Progenitor cell of endocrine pancreas (in vitro differentiated cells): ENCODE results near the gene IPPK. TPM values are rescaled to one million over a fixed set of nuclear protein-coding genes. Genes with fewer than 3 reads are reported as not detected.

Experiments
- DNase-seq: peaks from one replicate; pipeline ENCODE4 v3.0.0; 2021; ENCODE audit warnings: low spot score; ENCODE audit not compliant: unreplicated experiment
- H3K27ac Mint-ChIP-seq: 2 replicates; pipeline ENCODE4 v1.8.0; 2021; ENCODE audit warnings: mild to moderate bottlenecking, moderate library complexity, mixed read lengths
- H3K27me3 Mint-ChIP-seq: 2 replicates; pipeline ENCODE4 v1.8.0; 2021; ENCODE audit warnings: mixed read lengths
- H3K36me3 Mint-ChIP-seq: 2 replicates; pipeline ENCODE4 v1.8.0; 2022; ENCODE audit warnings: mixed read lengths; ENCODE audit not compliant: insufficient read depth
- H3K4me1 Mint-ChIP-seq: 2 replicates; pipeline ENCODE4 v1.8.0; 2021; ENCODE audit warnings: low read depth, mixed read lengths
- H3K4me3 Mint-ChIP-seq: 2 replicates; pipeline ENCODE4 v1.8.0; 2021; ENCODE audit warnings: low read depth, mild to moderate bottlenecking, moderate library complexity, mixed read lengths
- H3K9me3 Mint-ChIP-seq: 2 replicates; pipeline ENCODE4 v1.8.0; 2021; ENCODE audit warnings: low read depth, mixed read lengths
- CTCF ChIP-seq: fragments of 200-600 bp; sonication (generic); IDR thresholded peaks from one replicate; pipeline ENCODE4 v1.5.0; 2021; ENCODE audit warnings: antibody characterized with exemption, mild to moderate bottlenecking; ENCODE audit not compliant: unreplicated experiment
- total RNA-seq: library from RNA; stranded (reverse); gene quantifications from 2 replicates; pipeline ENCODE4 v1.2.1, GENCODE V29; 2021

The IPPK gene
- total RNA-seq, 1 donor from 2014 or later = 10.2 TPM

DNA sequence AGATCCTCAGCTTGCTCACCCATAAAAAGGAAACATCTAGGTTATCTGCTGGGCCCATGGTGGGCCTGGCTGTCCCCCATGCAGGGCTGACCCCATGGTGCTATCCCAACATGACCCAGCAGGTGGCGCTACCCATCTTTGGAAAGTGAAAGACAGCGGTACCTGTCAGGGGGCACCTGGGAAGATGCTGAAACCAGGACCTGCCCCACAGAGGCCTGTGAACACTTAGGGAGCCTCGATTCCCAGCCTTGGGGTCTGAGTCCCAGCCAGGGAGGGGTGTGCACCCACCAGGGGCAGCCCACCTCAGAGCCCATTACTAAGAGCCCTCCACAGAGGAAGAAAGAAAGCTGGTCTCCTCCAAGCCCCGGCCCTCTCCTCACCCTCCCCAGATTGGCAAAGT is 46.6 kb upstream of the IPPK start:
- H3K9me3 Mint-ChIP-seq = no peaks in the 10 kb centered on the region
- no peaks in the 10 kb centered on the region for H3K27me3 Mint-ChIP-seq
- H3K27ac Mint-ChIP-seq = no peak overlapping the region
- no peaks in the 10 kb centered on the region for H3K4me1 Mint-ChIP-seq
- no peak overlapping the region for H3K4me3 Mint-ChIP-seq
- peak; percentile 91 for TF ChIP-seq CTCF
- H3K36me3 Mint-ChIP-seq = peaks cover 13% of the 10 kb centered on the region
- DNase-seq = peak; percentile 88

- TF ChIP-seq CTCF = no peak
- Mint-ChIP-seq H3K4me3 (no peak overlapping the region), H3K27me3 (no peaks in the 10 kb centered on the region), H3K27ac (no peak overlapping the region), H3K36me3 (peaks cover 10% of the 10 kb centered on the region), H3K4me1 (no peaks in the 10 kb centered on the region), H3K9me3 (no peaks in the 10 kb centered on the region)
- no peak for DNase-seq
Measured at GRCh38 chr9:92715488-92716231, 45.7 kb upstream of the IPPK start.

DNA sequence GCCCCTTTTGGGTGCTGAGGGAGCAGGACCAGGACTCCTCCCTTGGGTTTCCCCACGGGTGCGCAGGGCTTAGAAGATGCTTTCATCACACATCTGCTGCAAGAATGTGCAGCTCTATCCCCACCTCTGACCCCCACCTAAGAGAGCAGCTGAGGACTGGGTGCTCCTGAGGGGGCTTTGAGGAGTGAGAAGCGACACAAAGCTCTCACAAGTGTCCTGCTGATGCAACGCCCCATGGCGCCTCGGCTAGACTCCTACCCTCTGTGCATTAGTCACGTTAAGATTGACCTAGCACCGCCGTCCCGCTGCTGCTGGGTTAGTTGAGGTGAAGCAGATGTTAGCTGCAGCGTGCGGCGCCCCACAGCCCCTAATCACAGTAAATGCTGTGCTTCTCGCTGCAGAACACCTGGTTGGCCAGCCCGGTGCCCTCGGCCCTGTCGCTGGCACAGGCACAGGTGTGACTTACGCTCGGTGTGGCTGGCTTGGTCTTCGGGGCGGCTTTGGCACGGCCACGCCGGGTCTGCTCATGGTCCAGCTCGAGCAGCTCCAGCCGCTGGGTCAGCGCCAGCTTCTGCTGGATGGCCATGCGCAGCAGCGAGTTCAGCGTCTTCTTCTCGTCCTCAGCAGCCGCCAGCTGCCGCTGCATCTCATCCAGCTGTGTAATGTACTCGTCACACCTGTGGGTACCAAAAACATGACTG is 45.0 kb upstream of the IPPK start:
- Mint-ChIP-seq H3K36me3 (peaks cover 8% of the 10 kb centered on the region), H3K4me3 (no peak overlapping the region), H3K4me1 (no peaks in the 10 kb centered on the region)

DNA sequence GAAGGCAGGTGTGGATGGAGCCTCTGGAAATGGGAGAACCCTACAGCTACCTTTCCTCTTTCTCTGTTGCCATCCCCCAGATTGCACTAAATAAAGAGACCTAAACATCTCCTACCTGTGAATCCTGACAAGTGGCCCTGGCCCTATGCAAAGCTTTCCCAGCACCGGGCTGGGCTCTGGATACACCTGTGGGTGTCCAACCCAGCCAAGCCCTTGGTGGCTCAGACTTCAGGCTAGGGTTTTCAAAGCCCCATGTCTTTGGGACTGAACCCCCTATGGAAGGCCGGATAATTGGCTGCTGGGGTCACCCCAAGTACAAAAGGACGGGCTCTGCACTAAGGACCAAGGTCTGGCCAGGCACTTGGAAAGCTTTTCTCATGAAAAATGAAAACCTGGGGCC is 44.1 kb upstream of the IPPK start:
- Mint-ChIP-seq H3K4me1 (no peaks in the 10 kb centered on the region), H3K9me3 (no peaks in the 10 kb centered on the region), H3K27me3 (no peaks in the 10 kb centered on the region), H3K4me3 (no peak overlapping the region), H3K27ac (no peak overlapping the region), H3K36me3 (peaks cover 10% of the 10 kb centered on the region)
- no peak for TF ChIP-seq CTCF
- DNase-seq = no peak

More for the DNA sequence above, 45.0 kb upstream of the IPPK start:
- TF ChIP-seq CTCF = no peak
- DNase-seq = no peak
- H3K27ac Mint-ChIP-seq = no peak overlapping the region
- H3K9me3 Mint-ChIP-seq = no peaks in the 10 kb centered on the region
- H3K27me3 Mint-ChIP-seq = no peaks in the 10 kb centered on the region

DNA sequence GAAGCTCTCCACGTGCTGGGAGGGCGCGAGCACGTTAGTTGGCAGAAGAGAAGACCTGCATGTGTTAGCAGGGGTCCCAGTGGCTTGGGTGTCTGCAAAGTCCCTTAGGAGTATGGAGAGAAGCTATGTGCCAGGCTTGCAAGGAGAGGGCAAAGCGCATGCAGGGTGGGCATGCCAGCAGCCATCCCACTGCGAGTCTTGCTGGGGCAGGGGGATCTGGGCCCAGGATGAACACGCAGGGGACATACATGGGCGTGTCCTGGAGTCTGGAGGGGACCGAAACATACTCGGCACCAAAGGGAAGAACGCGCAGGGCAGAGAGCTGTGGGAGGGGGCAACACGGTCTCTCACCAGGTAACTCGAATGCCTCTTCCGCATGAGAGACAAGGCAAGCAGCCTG is 43.6 kb upstream of the IPPK start:
- no peak for TF ChIP-seq CTCF
- Mint-ChIP-seq H3K9me3 (no peaks in the 10 kb centered on the region), H3K4me3 (no peak overlapping the region), H3K27ac (no peak overlapping the region), H3K36me3 (peaks cover 10% of the 10 kb centered on the region), H3K4me1 (no peaks in the 10 kb centered on the region), H3K27me3 (no peaks in the 10 kb centered on the region)
- no peak for DNase-seq
